Lung (tissue), 12 donors: ENCODE measurements around the gene TTLL7. TPM values are rescaled to one million over a fixed set of nuclear protein-coding genes. Genes with fewer than 3 reads are reported as not detected.
A peak's percentile ranks its signal among the peaks of the same experiment; 100 is the strongest.

Experiments used
- ATAC-seq: fragments of 200-7000 bp; cut with Tn5 transposase; one replicate; pipeline ENCODE4 v1.9.1; 2020; ENCODE audit warnings: moderate number of reproducible peaks; ENCODE audit not compliant: insufficient read depth, low FRiP score
- DNase-seq, 3 donors: peaks; one replicate each; pipeline ENCODE4 v3.0.0-alpha.2; 2013 to 2017
- H3K27ac ChIP-seq, 2 donors: one replicate each; pipeline ENCODE4 v1.5.1; 2013; ENCODE audit warnings: mild to moderate bottlenecking in 2 of 2, moderate library complexity in 2 of 2, control low read depth in 1 of 2, inconsistent platforms in 1 of 2, low read depth in 1 of 2, low read length in 1 of 2
- H3K27me3 ChIP-seq, 3 donors: one replicate each; pipeline ENCODE4 v1.5.1; 2013; ENCODE audit warnings: low read length in 2 of 3; ENCODE audit not compliant: control insufficient read depth in 3 of 3, insufficient read depth in 3 of 3
- H3K36me3 ChIP-seq, 4 donors: one replicate each; pipeline ENCODE4 v1.5.1; 2013; ENCODE audit warnings: low read length in 4 of 4, mild to moderate bottlenecking in 1 of 4, moderate library complexity in 1 of 4; ENCODE audit not compliant: control insufficient read depth in 4 of 4, insufficient read depth in 4 of 4
- H3K4me1 ChIP-seq, 5 donors: one replicate each; pipeline ENCODE4 v1.5.1; 2013; ENCODE audit warnings: low read length in 5 of 5, mild to moderate bottlenecking in 2 of 5, moderate library complexity in 1 of 5; ENCODE audit not compliant: control insufficient read depth in 5 of 5, insufficient read depth in 5 of 5
- H3K4me3 ChIP-seq: one replicate; pipeline ENCODE4 v1.5.1; 2013; ENCODE audit warnings: mild to moderate bottlenecking, control low read depth, moderate library complexity
- H3K9ac ChIP-seq, 2 donors: one replicate each; pipeline ENCODE4 v1.5.1; 2013; ENCODE audit warnings: low read length in 2 of 2, control low read depth in 1 of 2; ENCODE audit not compliant: insufficient read depth in 1 of 2
- H3K9me3 ChIP-seq, 4 donors: one replicate each; pipeline ENCODE4 v1.5.1; 2013; ENCODE audit warnings: low read length in 3 of 4, mild to moderate bottlenecking in 1 of 4, moderate library complexity in 1 of 4; ENCODE audit not compliant: control insufficient read depth in 4 of 4, insufficient read depth in 3 of 4
- WGBS, 2 donors: extraction: QIAGEN DNeasy Blood & Tissue Kit; methylation state at CpG; one replicate each; pipeline ENCODE4 v1.1.7; 2013; 5-methylcytosine and 5-hydroxymethylcytosine counted together
- polyA plus RNA-seq, 2 donors: library from polyadenylated mRNA; stranded (reverse); fragments of 200-250 nt; gene quantifications; one replicate each; pipeline ENCODE4 v1.2.1, GENCODE V29; 2013
- total RNA-seq, 2 donors: library from RNA; depleted of rRNA in 1 of 2; stranded (reverse); fragments of >200 nt in 1 of 2; gene quantifications; one replicate each; pipeline ENCODE4 v1.2.1, GENCODE V29; 2014 to 2021
- TF ChIP-seq, protein P1 (sequence below): IDR thresholded peaks from 2 replicates; pipeline ENCODE4 v1.5.1; 2012; ENCODE audit warnings: mild to moderate bottlenecking; ENCODE audit errors: control extremely low read depth, extremely low read depth
- donor health status: control.
- donor health status: control.
- donor health status: Bipolar disorder and iron deficiency.
- donor health status: healthy.
- donor health status: DM: yes; HTN: yes; CAD: no.

TTLL7 gene
- total and polyA plus RNA-seq, 4 donors: 1.4 to 13.8 (median 9.1) TPM

DNA sequence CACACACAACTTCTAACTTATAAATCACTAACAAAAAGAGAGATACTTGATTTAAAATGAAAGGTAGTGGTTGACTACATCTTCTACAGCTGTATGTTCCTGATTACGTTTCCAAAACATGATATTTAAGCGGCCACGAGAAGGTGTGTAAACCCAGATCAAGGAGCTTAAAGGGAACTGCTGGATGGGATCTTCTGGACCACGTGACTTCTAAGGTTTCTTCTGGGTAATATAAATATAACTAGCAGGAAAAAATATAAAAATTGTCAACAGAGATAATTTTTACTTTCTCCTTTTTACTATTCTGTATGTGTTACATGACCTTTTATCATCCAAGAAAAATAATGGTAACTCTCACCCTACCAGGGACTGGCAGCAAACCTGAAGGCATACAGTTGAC is 66.2 kb downstream of the TTLL7 start:
- H3K9ac ChIP-seq: no peak overlapping the region
- DNase-seq (no peak), ATAC-seq (no peak)
- H3K9me3 ChIP-seq: no peaks in the 10 kb centered on the region
- TF ChIP-seq, protein P1, sequence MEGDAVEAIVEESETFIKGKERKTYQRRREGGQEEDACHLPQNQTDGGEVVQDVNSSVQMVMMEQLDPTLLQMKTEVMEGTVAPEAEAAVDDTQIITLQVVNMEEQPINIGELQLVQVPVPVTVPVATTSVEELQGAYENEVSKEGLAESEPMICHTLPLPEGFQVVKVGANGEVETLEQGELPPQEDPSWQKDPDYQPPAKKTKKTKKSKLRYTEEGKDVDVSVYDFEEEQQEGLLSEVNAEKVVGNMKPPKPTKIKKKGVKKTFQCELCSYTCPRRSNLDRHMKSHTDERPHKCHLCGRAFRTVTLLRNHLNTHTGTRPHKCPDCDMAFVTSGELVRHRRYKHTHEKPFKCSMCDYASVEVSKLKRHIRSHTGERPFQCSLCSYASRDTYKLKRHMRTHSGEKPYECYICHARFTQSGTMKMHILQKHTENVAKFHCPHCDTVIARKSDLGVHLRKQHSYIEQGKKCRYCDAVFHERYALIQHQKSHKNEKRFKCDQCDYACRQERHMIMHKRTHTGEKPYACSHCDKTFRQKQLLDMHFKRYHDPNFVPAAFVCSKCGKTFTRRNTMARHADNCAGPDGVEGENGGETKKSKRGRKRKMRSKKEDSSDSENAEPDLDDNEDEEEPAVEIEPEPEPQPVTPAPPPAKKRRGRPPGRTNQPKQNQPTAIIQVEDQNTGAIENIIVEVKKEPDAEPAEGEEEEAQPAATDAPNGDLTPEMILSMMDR: no peak
- H3K4me1 ChIP-seq: no peaks in the 10 kb centered on the region
- no peak overlapping the region for H3K4me3 ChIP-seq
- H3K36me3 ChIP-seq: no peaks in the 10 kb centered on the region
- H3K27me3 ChIP-seq: no peaks in the 10 kb centered on the region
- 89 to 92% methylated on average over 4 of the region's 4 CpGs for WGBS, 2 donors
- H3K27ac ChIP-seq: no peak overlapping the region

DNA sequence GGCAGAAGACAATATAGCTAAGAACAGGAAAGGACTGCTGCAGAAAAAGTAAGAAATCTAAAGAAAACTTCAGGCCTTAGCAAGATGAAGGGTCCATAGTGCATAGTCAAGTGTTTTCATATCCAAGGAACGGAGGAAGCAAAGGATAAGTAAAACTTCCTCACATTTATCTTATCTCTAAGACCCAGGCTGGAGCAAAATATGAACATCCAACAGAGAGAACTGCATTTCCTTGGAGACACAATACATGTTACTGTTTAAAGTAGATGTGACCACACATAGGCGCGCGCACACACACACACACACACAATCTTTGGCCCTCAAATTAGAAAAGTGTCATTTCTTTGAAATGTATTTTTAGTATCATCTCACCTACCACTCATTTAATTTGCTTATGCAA is 66.7 kb downstream of the TTLL7 start:
- WGBS, 2 donors: 76 to 79% methylated on average over 4 of the region's 4 CpGs
- DNase-seq (no peak), ATAC-seq (no peak)
- Histone ChIP-seq H3K9ac (no peak overlapping the region), H3K27ac (no peak overlapping the region), H3K36me3 (no peaks in the 10 kb centered on the region), H3K4me1 (no peaks in the 10 kb centered on the region), H3K4me3 (no peak overlapping the region), H3K9me3 (no peaks in the 10 kb centered on the region), H3K27me3 (no peaks in the 10 kb centered on the region)
- TF ChIP-seq, protein P1: no peak

DNA sequence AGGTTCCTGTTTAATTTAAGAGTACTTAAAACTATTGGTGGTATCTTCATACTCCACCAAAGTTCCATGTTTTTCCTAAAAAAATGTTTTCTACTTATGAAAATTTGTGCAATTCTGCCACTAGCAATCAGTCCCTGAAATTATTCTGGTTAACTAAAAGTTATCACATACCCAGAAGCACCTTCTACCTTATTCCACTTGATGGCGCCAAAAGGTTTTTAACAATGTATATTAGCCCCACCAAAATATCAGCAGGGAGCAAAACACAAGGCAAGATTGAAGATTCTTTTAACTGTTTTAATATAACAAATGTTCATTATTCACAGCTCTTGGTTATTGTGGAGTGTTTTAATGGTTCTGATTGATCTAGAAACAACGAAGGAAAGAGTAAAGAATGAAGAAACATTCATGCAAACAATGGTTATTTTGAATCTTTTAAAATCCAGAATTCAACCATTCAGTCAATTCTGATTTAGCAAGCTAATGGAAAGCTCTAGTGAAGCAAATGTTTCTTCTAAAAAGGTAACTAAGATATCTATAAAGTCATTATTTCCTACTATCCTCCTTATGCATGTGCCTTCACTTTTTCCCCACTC is 67.2 kb downstream of the TTLL7 start:
- TF ChIP-seq, protein P1: peak; percentile 45
- Histone ChIP-seq H3K9me3 (no peaks in the 10 kb centered on the region), H3K9ac (no peak overlapping the region), H3K27ac (no peak overlapping the region), H3K36me3 (no peaks in the 10 kb centered on the region), H3K27me3 (no peaks in the 10 kb centered on the region), H3K4me1 (no peaks in the 10 kb centered on the region), H3K4me3 (no peak overlapping the region)
- DNase-seq: peak in 2 of 3 donors; percentile 73 to 76
- ATAC-seq: peak; percentile 67
- 4 to 6% methylated on average over 2 of the region's 2 CpGs for WGBS, 2 donors

DNA sequence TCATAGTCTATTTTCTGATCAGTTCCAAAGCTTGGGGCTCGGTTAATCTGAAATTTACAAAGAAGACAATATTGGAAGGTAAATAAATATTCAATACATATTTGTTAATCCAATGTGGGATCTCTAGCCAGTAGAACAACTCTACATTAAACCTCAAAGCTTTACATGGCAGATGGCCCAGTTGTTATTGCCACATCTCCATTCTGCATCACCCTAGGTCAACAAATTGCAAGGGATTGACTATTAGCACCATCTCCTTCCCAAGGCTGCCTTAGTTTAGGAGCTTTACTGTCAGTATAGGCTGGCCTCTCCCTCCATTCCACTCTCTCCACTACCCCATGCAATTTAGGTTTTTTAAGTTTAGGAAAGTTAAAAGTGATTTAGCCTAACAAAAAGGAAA is 69.7 kb downstream of the TTLL7 start:
- H3K9ac ChIP-seq: no peak overlapping the region
- TF ChIP-seq, protein P1: no peak
- 95 to 97% methylated on average over 1 of the region's 1 CpG for WGBS, 2 donors
- no peaks in the 10 kb centered on the region for H3K36me3 ChIP-seq
- ATAC-seq: no peak
- no peak overlapping the region for H3K27ac ChIP-seq
- H3K4me1 ChIP-seq: no peaks in the 10 kb centered on the region
- no peak overlapping the region for H3K4me3 ChIP-seq
- DNase-seq: peak in 2 of 3 donors; percentile 19 to 41
- H3K27me3 ChIP-seq: no peaks in the 10 kb centered on the region
- H3K9me3 ChIP-seq: no peaks in the 10 kb centered on the region
